ENCODE results near the gene PIGU.

- TF ChIP-seq CTCF (IDR thresholded peaks at IDR 0.05; ENCODE audit: low read depth, low read length) (no peak), POLR2A (IDR thresholded peaks at IDR 0.05; ENCODE audit: extremely low read depth, insufficient read length) (no peak)
Measured at GRCh38 chr20:34647737-34648136, 29.2 kb downstream of the PIGU start.
